Esophagus muscularis mucosa (tissue), 4 donors: Measurements from ENCODE around the gene CTNNA3. TPM values are rescaled to one million over a fixed set of nuclear protein-coding genes. Genes with fewer than 3 reads are reported as not detected.
A peak's percentile ranks its signal among the peaks of the same experiment; 100 is the strongest.
"Not testable (repeated sequence)": the region's sequence is repeated elsewhere in the genome, so short reads cannot be mapped to it uniquely, and the experiment has no call there.

ENCODE experiments used
- DNase-seq: peaks from one replicate; pipeline ENCODE4 v3.0.0-alpha.2; 2017; ENCODE audit errors: extremely low spot score
- H3K27ac ChIP-seq, 4 donors: fragments of 200-600 bp; sonication (generic); replicated peaks in 1 of 4; 1 replicate in 3 of 4; 2 replicates in 1 of 4; pipeline ENCODE4 v1.5.1; 2016 to 2019; ENCODE audit warnings: mild to moderate bottlenecking in 1 of 4
- H3K27me3 ChIP-seq, 4 donors: fragments of 200-600 bp; sonication (generic); one replicate each; pipeline versions ENCODE4 v1.5.1 to v1.6.0; 2016 to 2019
- H3K36me3 ChIP-seq, 4 donors: fragments of 200-600 bp; sonication (generic); one replicate each; pipeline ENCODE4 v1.5.1; 2016 to 2019
- H3K4me1 ChIP-seq, 4 donors: fragments of 200-600 bp; sonication (generic); one replicate each; pipeline ENCODE4 v1.5.1; 2016 to 2019
- H3K4me3 ChIP-seq, 4 donors: fragments of 200-600 bp; sonication (generic); 1 replicate in 2 of 4; 2 replicates in 2 of 4; pipeline ENCODE4 v1.5.1; 2016 to 2019; ENCODE audit warnings: mild to moderate bottlenecking in 4 of 4, moderate library complexity in 1 of 4
- H3K9me3 ChIP-seq, 4 donors: fragments of 200-600 bp; sonication (generic); 1 replicate in 3 of 4; 2 replicates in 1 of 4; pipeline ENCODE4 v1.5.1; 2016 to 2019
- CTCF ChIP-seq, 3 experiments: fragments of 200-600 bp in 2 of 3; fragments of 450-650 bp in 1 of 3; sonication (generic) in 2 of 3; IDR thresholded peaks; one replicate each; pipeline ENCODE4 v1.5.1; 2017 to 2019; ENCODE audit warnings: antibody characterized with exemption in 3 of 3, mild to moderate bottlenecking in 2 of 3, moderate library complexity in 1 of 3
- EP300 ChIP-seq: sonication (generic); formaldehyde crosslinking; IDR thresholded peaks from one replicate; pipeline ENCODE4 v1.6.1; 2017; ENCODE audit warnings: antibody characterized with exemption
- POLR2A ChIP-seq: fragments of 450-650 bp; IDR thresholded peaks from one replicate; pipeline ENCODE4 v1.6.1; 2017; ENCODE audit warnings: antibody characterized with exemption, moderate library complexity, mild to moderate bottlenecking, low read depth
- POLR2AphosphoS5 ChIP-seq, 2 donors: sonication (generic); formaldehyde crosslinking; IDR thresholded peaks; one replicate each; pipeline ENCODE4 v1.6.1; 2017; ENCODE audit warnings: antibody characterized with exemption in 2 of 2
- WGBS: methylation state at CpG from one replicate; pipeline ENCODE4 v1.1.5; 2018; 5-methylcytosine and 5-hydroxymethylcytosine counted together
- intact Hi-C: fragments of 100-400 bp; cut with DNase I; formaldehyde crosslinking; loops from one replicate; pipeline ENCODE4 v1.15.1; 2023
- total RNA-seq, 4 donors: library from RNA; depleted of rRNA; stranded (reverse); fragments of >200 nt; gene quantifications; one replicate each; pipeline versions ENCODE4 v1.1.0 to v1.2.1, GENCODE V29; 2016

The CTNNA3 gene
- total RNA-seq, 4 donors from 2014 or later = 5.1 to 27.8 (median 17.6) TPM

DNA sequence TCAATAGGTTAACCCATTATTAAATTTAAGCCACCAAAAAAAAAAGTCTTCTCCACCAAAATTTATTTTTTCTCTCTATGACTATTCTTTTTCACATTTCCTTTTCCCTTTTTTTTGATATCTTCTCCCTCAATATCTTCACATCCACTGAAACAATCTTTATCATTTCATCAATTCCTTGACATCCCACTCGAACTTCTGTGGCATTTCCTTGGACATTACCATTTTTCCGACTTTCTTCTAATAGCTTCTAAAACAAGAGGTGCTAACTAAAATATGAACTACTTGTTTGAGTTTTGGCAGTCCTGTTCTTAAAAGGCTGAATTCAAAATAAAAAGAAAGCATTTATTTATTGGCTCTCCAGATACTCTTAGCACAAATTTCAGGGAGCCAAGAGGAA is 684 bp upstream of the CTNNA3 start:
- TF ChIP-seq POLR2AphosphoS5 (IDR thresholded peaks at IDR 0.05) = no peak
- TF ChIP-seq CTCF (IDR thresholded peaks at IDR 0.05) = no peak
- no peak for TF ChIP-seq POLR2A
- no peak for TF ChIP-seq EP300
- intact Hi-C loops = loop anchor here (2.0 kb wide), 1 partner anchor 84 kb away; no protein-coding TSS in a partner anchor
- no peaks in the 10 kb centered on the region for H3K27me3 ChIP-seq
- no peaks in the 10 kb centered on the region for H3K36me3 ChIP-seq
- peak overlapping the region; percentile 63 to 76 (median 68) for H3K27ac ChIP-seq
- H3K4me1 ChIP-seq = peaks cover 6 to 31% (median 26%) of the 10 kb centered on the region in 4 donors
- WGBS = 37% methylated on average over 2 of the region's 2 CpGs
- peak overlapping the region in 2 of 4 donors; percentile 51 to 54 for H3K4me3 ChIP-seq
- H3K9me3 ChIP-seq = no peaks in the 10 kb centered on the region
- DNase-seq = no peak

DNA sequence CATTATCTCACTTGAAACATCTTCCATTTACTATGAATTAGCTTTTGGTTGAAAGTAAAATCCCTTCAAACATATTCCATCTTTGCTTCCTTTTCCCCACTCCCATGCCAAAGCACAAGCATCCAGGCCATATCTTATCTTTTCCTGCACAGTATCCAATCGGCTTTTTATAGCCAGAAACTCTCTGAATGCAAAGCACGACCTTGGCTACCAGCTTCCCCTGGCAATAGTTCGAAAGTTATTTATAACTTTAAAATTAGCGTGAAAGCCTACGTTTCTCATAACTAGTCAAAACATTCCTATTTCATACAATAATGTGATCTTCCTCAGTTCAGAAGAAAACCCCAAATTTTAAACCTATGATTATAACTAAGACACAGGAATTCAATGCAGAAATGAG is 440 bp downstream of the CTNNA3 start:
- Histone ChIP-seq H3K4me3 (peak overlapping the region; percentile 48 to 54 (median 51)), H3K27ac (peak overlapping the region; percentile 63 to 76 (median 68)), H3K36me3 (no peaks in the 10 kb centered on the region), H3K9me3 (no peaks in the 10 kb centered on the region), H3K27me3 (no peaks in the 10 kb centered on the region), H3K4me1 (peaks cover 6 to 31% (median 26%) of the 10 kb centered on the region in 4 donors)
- DNase-seq = no peak
- WGBS = 12% methylated on average over 5 of the region's 5 CpGs
- TF ChIP-seq POLR2AphosphoS5 (IDR thresholded peaks at IDR 0.05) (no peak), EP300 (no peak), CTCF (IDR thresholded peaks at IDR 0.05) (no peak), POLR2A (no peak)
- intact Hi-C loops = no loop called here

DNA sequence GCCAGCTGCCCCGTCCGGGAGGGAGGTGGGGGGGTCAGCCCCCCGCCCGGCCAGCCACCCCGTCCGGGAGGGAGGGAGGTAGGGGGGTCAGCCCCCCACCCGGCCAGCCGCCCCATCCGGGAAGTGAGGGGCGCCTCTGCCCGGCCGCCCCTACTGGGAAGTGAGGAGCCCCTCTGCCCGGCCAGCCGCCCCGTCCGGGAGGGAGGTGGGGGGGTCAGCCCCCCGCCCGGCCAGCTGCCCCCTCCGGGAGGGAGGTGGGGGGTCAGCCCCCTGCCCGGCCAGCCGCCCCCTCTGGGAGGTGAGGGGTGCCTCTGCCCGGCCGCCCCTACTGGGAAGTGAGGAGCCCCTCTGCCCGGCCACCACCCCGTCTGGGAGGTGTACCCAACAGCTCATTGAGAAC is 4.1 kb downstream of the CTNNA3 start:
- H3K27ac ChIP-seq, H3K36me3 ChIP-seq, H3K9me3 ChIP-seq, H3K4me3 ChIP-seq, H3K27me3 ChIP-seq, intact Hi-C loops, DNase-seq: not testable (repeated sequence)
- H3K4me1 ChIP-seq = peaks cover 0 to 16% (median 12%) of the 10 kb centered on the region in 4 donors
- no CpG with 5 or more reads among the region's 25 CpGs for WGBS

DNA sequence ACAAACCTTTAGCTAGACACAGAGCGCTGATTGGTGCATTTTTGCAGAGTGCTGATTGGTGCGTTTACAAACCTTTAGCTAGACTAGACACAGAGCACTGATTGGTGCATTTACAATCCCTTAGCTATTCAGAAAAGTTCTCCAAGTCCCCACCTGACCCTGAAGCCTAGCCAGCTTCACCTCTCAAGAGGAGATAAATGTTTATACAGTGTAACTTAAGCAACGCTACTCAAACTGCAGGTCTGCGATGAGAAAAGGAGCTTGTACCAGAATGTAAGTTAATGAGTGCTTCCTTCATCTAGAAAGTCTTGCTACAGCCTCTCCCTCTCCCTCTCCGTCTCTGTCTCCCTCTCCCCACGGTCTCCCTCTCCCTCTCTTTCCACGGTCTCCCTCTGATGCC is 5.5 kb downstream of the CTNNA3 start:
- H3K9me3 ChIP-seq = not testable (repeated sequence)

GRCh38 chr10:67684140-67684539 is 11.9 kb downstream of the CTNNA3 start:
- H3K9me3 ChIP-seq = peaks cover 0 to 24% (median 19%) of the 10 kb centered on the region in 4 donors
- H3K27ac ChIP-seq, DNase-seq, intact Hi-C loops, H3K27me3 ChIP-seq, H3K36me3 ChIP-seq, H3K4me1 ChIP-seq, H3K4me3 ChIP-seq: not testable (repeated sequence)
- 89% methylated on average over 8 of the region's 8 CpGs for WGBS

More for the DNA sequence above, 5.5 kb downstream of the CTNNA3 start:
- H3K36me3 ChIP-seq, H3K4me1 ChIP-seq, H3K4me3 ChIP-seq, intact Hi-C loops, H3K27me3 ChIP-seq, DNase-seq, H3K27ac ChIP-seq: not testable (repeated sequence)
- WGBS = 78% methylated on average over 7 of the region's 7 CpGs

GRCh38 chr10:67678335-67678974 is 17.5 kb downstream of the CTNNA3 start:
- 59% methylated on average over 1 of the region's 1 CpG for whole genome bisulfite sequencing
- Histone ChIP-seq H3K36me3 (no peaks in the 10 kb centered on the region), H3K9me3 (peaks cover 0 to 3% (median under 1%) of the 10 kb centered on the region in 4 donors), H3K27me3 (no peaks in the 10 kb centered on the region), H3K4me1 (no peaks in the 10 kb centered on the region), H3K4me3 (no peak overlapping the region), H3K27ac (no peak overlapping the region)
- no peak for DNase-seq
- TF ChIP-seq POLR2A (no peak), EP300 (no peak), POLR2AphosphoS5 (IDR thresholded peaks at IDR 0.05) (no peak), CTCF (IDR thresholded peaks at IDR 0.05) (no peak)
- intact Hi-C loops = no loop called here
